Panc1 (cell line): ENCODE data around the gene JAZF1. TPM values are rescaled to one million over a fixed set of nuclear protein-coding genes. Genes with fewer than 3 reads are reported as not detected.

Source experiments
- ATAC-seq: fragments of 200-7000 bp; cut with Tn5 transposase; 2 replicates; pipeline ENCODE4 v1.9.1; 2020; ENCODE audit warnings: mild to moderate bottlenecking, moderate library complexity
- BruUV-seq: library from RNA; stranded (reverse); fragments of 400-500 nt; replicated peaks from 2 replicates; lab custom pipeline; 2021; lab: Mats Ljungman, UMichigan
- CTCF ChIA-PET: fragments of 300-600 bp; sonication (Branson Sonifier 250); formaldehyde crosslinking; loops from one replicate; lab custom pipeline; 2022; ENCODE audit warnings: antibody characterized with exemption; lab: Charles Lee
- POLR2A ChIA-PET: fragments of 300-600 bp; sonication (Branson Sonifier 250); formaldehyde crosslinking; loops from one replicate; lab custom pipeline; 2022; ENCODE audit warnings: antibody characterized with exemption; lab: Charles Lee
- DNase-seq: peaks from one replicate; pipeline ENCODE4 v3.0.0-alpha.2; 2010; ENCODE audit warnings: low read depth, low spot score
- H3K27ac ChIP-seq: 2 replicates; pipeline ENCODE4 v1.5.1; 2011; ENCODE audit warnings: mild to moderate bottlenecking, low read length, inconsistent platforms
- H3K27me3 ChIP-seq: fragments of 200-500 bp; sonication (Bioruptor generic); 2 replicates; pipeline ENCODE4 v1.6.0; 2014; ENCODE audit warnings: low read length, inconsistent platforms; ENCODE audit not compliant: control insufficient read depth, insufficient read depth
- H3K36me3 ChIP-seq: fragments of 200-500 bp; sonication (Bioruptor generic); 2 replicates; pipeline ENCODE4 v1.5.1; 2014; ENCODE audit warnings: inconsistent platforms, mild to moderate bottlenecking, low read length, moderate library complexity; ENCODE audit not compliant: control insufficient read depth, insufficient read depth
- H3K4me1 ChIP-seq: 2 replicates; pipeline ENCODE4 v1.5.1; 2011; ENCODE audit warnings: inconsistent platforms, mild to moderate bottlenecking, low read length, moderate library complexity; ENCODE audit not compliant: control insufficient read depth, insufficient read depth
- H3K4me3 ChIP-seq, 2 experiments: 2 replicates each; pipeline ENCODE4 v1.5.1; 2011 to 2012; ENCODE audit warnings: low read depth in 2 of 2, low read length in 2 of 2, mild to moderate bottlenecking in 2 of 2, inconsistent platforms in 1 of 2, moderate library complexity in 1 of 2
- H3K9me3 ChIP-seq: fragments of 200-500 bp; sonication (Bioruptor generic); 2 replicates; pipeline ENCODE4 v1.5.1; 2014; ENCODE audit warnings: low read depth, mild to moderate bottlenecking, inconsistent platforms, low read length, moderate library complexity; ENCODE audit not compliant: control insufficient read depth, insufficient read depth
- POLR2AphosphoS5 ChIP-seq: IDR thresholded peaks from 2 replicates; pipeline ENCODE4 v1.6.1; 2012; ENCODE audit warnings: mild to moderate bottlenecking, low read depth, low read length, moderate library complexity
- SIN3A ChIP-seq: IDR thresholded peaks from 2 replicates; pipeline ENCODE4 v1.6.1; 2012; ENCODE audit warnings: low read depth, mild to moderate bottlenecking, low read length, moderate library complexity, borderline replicate concordance; ENCODE audit not compliant: insufficient read depth
- TCF7L2 ChIP-seq: IDR thresholded peaks from 2 replicates; pipeline ENCODE4 v1.6.1; 2011; ENCODE audit warnings: mild to moderate bottlenecking, low read depth, low read length, inconsistent platforms
- in situ Hi-C: cut with HindIII; loops from 2 replicates; pipeline ENCODE4 v1.10.0; 2016; ENCODE audit warnings: low sequenced_read_pairs, low pct_unique_long_range_greater_than_20kb
- intact Hi-C: fragments of 100-400 bp; cut with micrococcal nuclease; formaldehyde crosslinking; loops from one replicate; pipeline ENCODE4 v1.10.0; 2022; ENCODE audit not compliant: unreplicated experiment
- total RNA-seq: library from RNA; stranded (reverse); gene quantifications from one replicate; pipeline ENCODE4 v1.2.1, GENCODE V29; 2021; ENCODE audit not compliant: unreplicated experiment
- TF ChIP-seq, protein P1 (sequence below): fragments of 450-650 bp; IDR thresholded peaks from 2 replicates; pipeline ENCODE4 v1.5.1; 2017; ENCODE audit warnings: mild to moderate bottlenecking
- TF ChIP-seq, protein P2 (sequence below), 2 experiments: IDR thresholded peaks; 2 replicates each; pipeline ENCODE4 v1.6.1; 2011 to 2012; ENCODE audit warnings: low read depth in 2 of 2, control low read depth in 1 of 2, low read length in 1 of 2, mild to moderate bottlenecking in 1 of 2, moderate library complexity in 1 of 2; ENCODE audit not compliant: insufficient read depth in 1 of 2

JAZF1 gene
- total RNA-seq, 1 experiment from 2014 or later: 8.8 TPM

DNA sequence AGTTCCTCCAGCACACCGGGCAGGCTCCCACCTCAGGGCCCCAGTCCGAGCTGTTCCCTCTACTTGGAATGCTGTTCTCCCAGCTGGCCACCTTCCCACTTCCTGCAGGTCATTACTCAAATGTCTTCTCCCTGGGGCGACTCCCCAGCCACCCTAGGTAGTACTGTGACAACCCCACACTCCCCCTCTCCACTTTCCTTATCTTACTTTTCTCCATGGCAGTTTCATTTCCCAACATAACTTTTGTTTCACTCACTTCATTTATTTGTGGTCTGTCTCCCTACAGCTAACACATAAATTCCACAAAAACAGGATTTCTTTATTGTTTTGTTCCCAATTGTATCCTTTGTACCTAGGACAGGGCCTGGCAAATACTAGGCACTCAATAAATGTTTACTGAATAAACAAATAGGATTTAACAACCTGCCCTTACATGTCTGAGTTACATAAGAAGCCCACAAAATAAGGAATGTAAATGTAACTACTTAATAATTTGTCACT, 76.5 kb downstream of the JAZF1 start:
- H3K27ac ChIP-seq: no peak overlapping the region
- ChIA-PET POLR2A (no interaction called here), CTCF (no interaction called here)
- H3K36me3 ChIP-seq: no peaks in the 10 kb centered on the region
- H3K4me3 ChIP-seq: no peak overlapping the region
- no peak for DNase-seq
- intact Hi-C loops (no loop called here), in situ Hi-C loops (no loop called here)
- ATAC-seq: peak; percentile 46; the same call in 1 of the 2 replicates
- H3K9me3 ChIP-seq: no peaks in the 10 kb centered on the region
- BruUV-seq: no TSS peak
- H3K27me3 ChIP-seq: no peaks in the 10 kb centered on the region
- H3K4me1 ChIP-seq: 0 out of 2 replicates have a peak, but pooled peaks cover 9% of the 10 kb centered on the region
- no peak for TF ChIP-seq TCF7L2
- TF ChIP-seq, protein P1, sequence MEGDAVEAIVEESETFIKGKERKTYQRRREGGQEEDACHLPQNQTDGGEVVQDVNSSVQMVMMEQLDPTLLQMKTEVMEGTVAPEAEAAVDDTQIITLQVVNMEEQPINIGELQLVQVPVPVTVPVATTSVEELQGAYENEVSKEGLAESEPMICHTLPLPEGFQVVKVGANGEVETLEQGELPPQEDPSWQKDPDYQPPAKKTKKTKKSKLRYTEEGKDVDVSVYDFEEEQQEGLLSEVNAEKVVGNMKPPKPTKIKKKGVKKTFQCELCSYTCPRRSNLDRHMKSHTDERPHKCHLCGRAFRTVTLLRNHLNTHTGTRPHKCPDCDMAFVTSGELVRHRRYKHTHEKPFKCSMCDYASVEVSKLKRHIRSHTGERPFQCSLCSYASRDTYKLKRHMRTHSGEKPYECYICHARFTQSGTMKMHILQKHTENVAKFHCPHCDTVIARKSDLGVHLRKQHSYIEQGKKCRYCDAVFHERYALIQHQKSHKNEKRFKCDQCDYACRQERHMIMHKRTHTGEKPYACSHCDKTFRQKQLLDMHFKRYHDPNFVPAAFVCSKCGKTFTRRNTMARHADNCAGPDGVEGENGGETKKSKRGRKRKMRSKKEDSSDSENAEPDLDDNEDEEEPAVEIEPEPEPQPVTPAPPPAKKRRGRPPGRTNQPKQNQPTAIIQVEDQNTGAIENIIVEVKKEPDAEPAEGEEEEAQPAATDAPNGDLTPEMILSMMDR: no peak
- TF ChIP-seq, protein P2, sequence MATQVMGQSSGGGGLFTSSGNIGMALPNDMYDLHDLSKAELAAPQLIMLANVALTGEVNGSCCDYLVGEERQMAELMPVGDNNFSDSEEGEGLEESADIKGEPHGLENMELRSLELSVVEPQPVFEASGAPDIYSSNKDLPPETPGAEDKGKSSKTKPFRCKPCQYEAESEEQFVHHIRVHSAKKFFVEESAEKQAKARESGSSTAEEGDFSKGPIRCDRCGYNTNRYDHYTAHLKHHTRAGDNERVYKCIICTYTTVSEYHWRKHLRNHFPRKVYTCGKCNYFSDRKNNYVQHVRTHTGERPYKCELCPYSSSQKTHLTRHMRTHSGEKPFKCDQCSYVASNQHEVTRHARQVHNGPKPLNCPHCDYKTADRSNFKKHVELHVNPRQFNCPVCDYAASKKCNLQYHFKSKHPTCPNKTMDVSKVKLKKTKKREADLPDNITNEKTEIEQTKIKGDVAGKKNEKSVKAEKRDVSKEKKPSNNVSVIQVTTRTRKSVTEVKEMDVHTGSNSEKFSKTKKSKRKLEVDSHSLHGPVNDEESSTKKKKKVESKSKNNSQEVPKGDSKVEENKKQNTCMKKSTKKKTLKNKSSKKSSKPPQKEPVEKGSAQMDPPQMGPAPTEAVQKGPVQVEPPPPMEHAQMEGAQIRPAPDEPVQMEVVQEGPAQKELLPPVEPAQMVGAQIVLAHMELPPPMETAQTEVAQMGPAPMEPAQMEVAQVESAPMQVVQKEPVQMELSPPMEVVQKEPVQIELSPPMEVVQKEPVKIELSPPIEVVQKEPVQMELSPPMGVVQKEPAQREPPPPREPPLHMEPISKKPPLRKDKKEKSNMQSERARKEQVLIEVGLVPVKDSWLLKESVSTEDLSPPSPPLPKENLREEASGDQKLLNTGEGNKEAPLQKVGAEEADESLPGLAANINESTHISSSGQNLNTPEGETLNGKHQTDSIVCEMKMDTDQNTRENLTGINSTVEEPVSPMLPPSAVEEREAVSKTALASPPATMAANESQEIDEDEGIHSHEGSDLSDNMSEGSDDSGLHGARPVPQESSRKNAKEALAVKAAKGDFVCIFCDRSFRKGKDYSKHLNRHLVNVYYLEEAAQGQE (IDR thresholded peaks at IDR 0.05; ENCODE audit: insufficient read depth in 1 of 2, low read depth in 2 of 2, low read length in 1 of 2): no peak

DNA sequence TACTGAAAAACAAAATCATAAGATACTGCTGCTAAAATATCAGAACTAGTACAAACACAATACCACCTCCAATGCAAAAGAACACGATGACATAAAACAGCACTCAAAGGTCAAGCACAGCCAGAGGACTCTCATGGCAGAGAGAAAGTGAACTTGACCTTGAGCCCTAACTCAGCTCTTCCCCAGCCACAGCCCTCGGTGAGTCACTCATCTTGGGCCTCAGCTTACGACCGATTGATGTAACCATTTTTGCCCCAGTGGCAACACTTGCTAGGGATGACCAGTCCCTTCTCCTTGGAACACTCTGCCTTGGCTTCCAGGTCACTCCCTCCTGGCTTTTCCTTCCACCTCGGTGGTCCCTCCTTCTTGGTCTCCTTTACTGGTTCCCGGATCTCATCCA, 77.8 kb downstream of the JAZF1 start:
- in situ Hi-C loops: no loop called here
- BruUV-seq: no TSS peak
- Histone ChIP-seq H3K4me1 (0 out of 2 replicates have a peak, but pooled peaks cover 5% of the 10 kb centered on the region), H3K4me3 (no peak overlapping the region), H3K27ac (no peak overlapping the region), H3K36me3 (no peaks in the 10 kb centered on the region), H3K27me3 (no peaks in the 10 kb centered on the region), H3K9me3 (no peaks in the 10 kb centered on the region)
- DNase-seq (no peak), ATAC-seq (no peak; the same call in 1 of the 2 replicates)
- ChIA-PET POLR2A (no interaction called here), CTCF (no interaction called here)
- TF ChIP-seq TCF7L2 (no peak), SIN3A (no peak), POLR2AphosphoS5 (no peak)
- TF ChIP-seq, protein P1: no peak
- TF ChIP-seq, protein P2 (IDR thresholded peaks at IDR 0.05; ENCODE audit: insufficient read depth in 1 of 2, low read depth in 2 of 2, low read length in 1 of 2): no peak
- intact Hi-C loops: no loop called here
